ENCODE measurements around the gene EEFSEC.

EEFSEC gene

GRCh38 chr3:128290484-128290883 is 137.2 kb downstream of the EEFSEC start:
- no peak for TF ChIP-seq SUZ12 (IDR thresholded peaks at IDR 0.05)
- no peak for TF ChIP-seq FOXK2 (IDR thresholded peaks at IDR 0.05)
- no peak for TF ChIP-seq FOXA1 (IDR thresholded peaks at IDR 0.05)
- no peak for TF ChIP-seq ELF4 (IDR thresholded peaks at IDR 0.05)
- TF ChIP-seq CTBP1 (IDR thresholded peaks at IDR 0.05; ENCODE audit: borderline replicate concordance) = no peak
- TF ChIP-seq FOXM1 (IDR thresholded peaks at IDR 0.05; ENCODE audit: borderline replicate concordance) = no peak
- no peak for TF ChIP-seq ARNT (IDR thresholded peaks at IDR 0.05)
- no peak for TF ChIP-seq PKNOX1 (IDR thresholded peaks at IDR 0.05)
- no peak for TF ChIP-seq SP1 (IDR thresholded peaks at IDR 0.05)
- POLR2A ChIA-PET = no interaction called here
- CTCF ChIA-PET = no interaction called here
- no peak for DNase-seq (ENCODE audit: extremely low spot score)

GRCh38 chr3:128293930-128294329 is 140.6 kb downstream of the EEFSEC start:
- TF ChIP-seq FOXA1 (IDR thresholded peaks at IDR 0.05) (no peak), SP1 (IDR thresholded peaks at IDR 0.05) (no peak), NFRKB (IDR thresholded peaks at IDR 0.05) (no peak), L3MBTL2 (conservative IDR thresholded peaks at IDR 0.05) (no peak), HDGF (IDR thresholded peaks at IDR 0.05; ENCODE audit: borderline replicate concordance) (no peak), CTBP1 (IDR thresholded peaks at IDR 0.05; ENCODE audit: borderline replicate concordance) (no peak), FOXK2 (IDR thresholded peaks at IDR 0.05) (no peak), LEF1 (IDR thresholded peaks at IDR 0.05; ENCODE audit: borderline replicate concordance) (no peak), TARDBP (IDR thresholded peaks at IDR 0.05) (no peak), BHLHE40 (IDR thresholded peaks at IDR 0.05; ENCODE audit: borderline replicate concordance) (no peak), ELF4 (IDR thresholded peaks at IDR 0.05) (no peak), ARNT (IDR thresholded peaks at IDR 0.05) (no peak), FOXM1 (IDR thresholded peaks at IDR 0.05; ENCODE audit: borderline replicate concordance) (no peak), SUZ12 (IDR thresholded peaks at IDR 0.05) (no peak), ZNF384 (IDR thresholded peaks at IDR 0.05) (no peak)
- DNase-seq (ENCODE audit: extremely low spot score) = no peak
- CTCF ChIA-PET = no interaction called here
- POLR2A ChIA-PET = no interaction called here

GRCh38 chr3:128294999-128295468 is 141.8 kb downstream of the EEFSEC start:
- ChIA-PET POLR2A (no interaction called here), CTCF (no interaction called here)
- no peak for DNase-seq (ENCODE audit: extremely low spot score)
- TF ChIP-seq SUZ12 (IDR thresholded peaks at IDR 0.05) (no peak), CTBP1 (IDR thresholded peaks at IDR 0.05; ENCODE audit: borderline replicate concordance) (no peak), PKNOX1 (IDR thresholded peaks at IDR 0.05) (no peak), FOXM1 (IDR thresholded peaks at IDR 0.05; ENCODE audit: borderline replicate concordance) (no peak), BHLHE40 (IDR thresholded peaks at IDR 0.05; ENCODE audit: borderline replicate concordance) (no peak), L3MBTL2 (conservative IDR thresholded peaks at IDR 0.05) (no peak), SP1 (IDR thresholded peaks at IDR 0.05) (no peak), FOXK2 (IDR thresholded peaks at IDR 0.05) (no peak), ELF4 (IDR thresholded peaks at IDR 0.05) (no peak), ARNT (IDR thresholded peaks at IDR 0.05) (no peak), LEF1 (IDR thresholded peaks at IDR 0.05; ENCODE audit: borderline replicate concordance) (no peak), TARDBP (IDR thresholded peaks at IDR 0.05) (no peak), HDGF (IDR thresholded peaks at IDR 0.05; ENCODE audit: borderline replicate concordance) (no peak)

- CTCF ChIA-PET = no interaction called here
- TF ChIP-seq ZNF384 (IDR thresholded peaks at IDR 0.05) (no peak), SP1 (IDR thresholded peaks at IDR 0.05) (no peak), ARNT (IDR thresholded peaks at IDR 0.05) (no peak), BHLHE40 (IDR thresholded peaks at IDR 0.05; ENCODE audit: borderline replicate concordance) (no peak), NFRKB (IDR thresholded peaks at IDR 0.05) (no peak), PKNOX1 (IDR thresholded peaks at IDR 0.05) (no peak), CTBP1 (IDR thresholded peaks at IDR 0.05; ENCODE audit: borderline replicate concordance) (no peak), L3MBTL2 (conservative IDR thresholded peaks at IDR 0.05) (no peak), SUZ12 (IDR thresholded peaks at IDR 0.05) (no peak), HDGF (IDR thresholded peaks at IDR 0.05; ENCODE audit: borderline replicate concordance) (no peak), FOXM1 (IDR thresholded peaks at IDR 0.05; ENCODE audit: borderline replicate concordance) (no peak), TARDBP (IDR thresholded peaks at IDR 0.05) (no peak), FOXA1 (IDR thresholded peaks at IDR 0.05) (no peak), LEF1 (IDR thresholded peaks at IDR 0.05; ENCODE audit: borderline replicate concordance) (no peak)
- POLR2A ChIA-PET = no interaction called here
- no peak for DNase-seq (ENCODE audit: extremely low spot score)
Observed at GRCh38 chr3:128296469-128297251, 143.4 kb downstream of the EEFSEC start.

GRCh38 chr3:128297401-128298138 is 144.3 kb downstream of the EEFSEC start:
- ChIA-PET CTCF (no interaction called here), POLR2A (no interaction called here)
- TF ChIP-seq PKNOX1 (IDR thresholded peaks at IDR 0.05) (no peak), BHLHE40 (IDR thresholded peaks at IDR 0.05; ENCODE audit: borderline replicate concordance) (no peak), ZNF384 (IDR thresholded peaks at IDR 0.05) (no peak), TARDBP (IDR thresholded peaks at IDR 0.05) (no peak), CTBP1 (IDR thresholded peaks at IDR 0.05; ENCODE audit: borderline replicate concordance) (no peak), HDGF (IDR thresholded peaks at IDR 0.05; ENCODE audit: borderline replicate concordance) (no peak)
- no peak for DNase-seq (ENCODE audit: extremely low spot score)

Measured in HEK293T (cell line).